Cardiac fibroblast (primary cell): ENCODE results near the gene PTPRG.
A peak's percentile ranks its signal among the peaks of the same experiment; 100 is the strongest.

Source experiments
- DNase-seq, 2 donors: peaks; one replicate each; pipeline versions ENCODE4 v3.0.0 to v3.0.0-alpha.2; 2010; ENCODE audit warnings: low read depth in 2 of 2
- H3K4me3 ChIP-seq, 2 donors: replicated peaks in 1 of 2; 1 replicate in 1 of 2; 2 replicates in 1 of 2; pipeline ENCODE4 v1.5.1; 2011; ENCODE audit warnings: low read depth in 2 of 2, low read length in 2 of 2, mild to moderate bottlenecking in 2 of 2, moderate library complexity in 1 of 2
- TF ChIP-seq, protein P1 (sequence below): IDR thresholded peaks from one replicate; pipeline ENCODE4 v1.5.1; 2011; ENCODE audit warnings: low read depth, mild to moderate bottlenecking, low read length, inconsistent platforms

Gene PTPRG

DNA sequence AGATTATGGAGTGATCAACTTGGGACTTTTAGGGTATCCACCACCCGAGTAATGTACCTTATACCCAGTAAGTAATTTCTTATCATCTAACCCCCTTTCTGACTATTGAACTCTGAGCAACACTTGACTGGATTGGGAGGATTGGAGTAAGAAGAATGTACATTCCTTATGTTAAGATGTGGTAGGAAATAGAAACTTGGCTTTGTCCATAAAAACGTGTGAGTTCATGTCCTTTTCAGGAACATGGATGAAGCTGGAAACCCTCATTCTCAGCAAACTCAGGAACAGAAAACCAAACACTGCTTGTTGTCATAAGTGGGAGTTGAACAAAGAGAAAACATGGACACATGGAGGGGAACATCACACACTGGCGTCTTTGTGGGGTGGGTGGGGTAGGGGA, 112.3 kb downstream of the PTPRG start:
- no peak overlapping the region for H3K4me3 ChIP-seq
- no peak for DNase-seq
- TF ChIP-seq, protein P1, sequence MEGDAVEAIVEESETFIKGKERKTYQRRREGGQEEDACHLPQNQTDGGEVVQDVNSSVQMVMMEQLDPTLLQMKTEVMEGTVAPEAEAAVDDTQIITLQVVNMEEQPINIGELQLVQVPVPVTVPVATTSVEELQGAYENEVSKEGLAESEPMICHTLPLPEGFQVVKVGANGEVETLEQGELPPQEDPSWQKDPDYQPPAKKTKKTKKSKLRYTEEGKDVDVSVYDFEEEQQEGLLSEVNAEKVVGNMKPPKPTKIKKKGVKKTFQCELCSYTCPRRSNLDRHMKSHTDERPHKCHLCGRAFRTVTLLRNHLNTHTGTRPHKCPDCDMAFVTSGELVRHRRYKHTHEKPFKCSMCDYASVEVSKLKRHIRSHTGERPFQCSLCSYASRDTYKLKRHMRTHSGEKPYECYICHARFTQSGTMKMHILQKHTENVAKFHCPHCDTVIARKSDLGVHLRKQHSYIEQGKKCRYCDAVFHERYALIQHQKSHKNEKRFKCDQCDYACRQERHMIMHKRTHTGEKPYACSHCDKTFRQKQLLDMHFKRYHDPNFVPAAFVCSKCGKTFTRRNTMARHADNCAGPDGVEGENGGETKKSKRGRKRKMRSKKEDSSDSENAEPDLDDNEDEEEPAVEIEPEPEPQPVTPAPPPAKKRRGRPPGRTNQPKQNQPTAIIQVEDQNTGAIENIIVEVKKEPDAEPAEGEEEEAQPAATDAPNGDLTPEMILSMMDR, result no peak

DNA sequence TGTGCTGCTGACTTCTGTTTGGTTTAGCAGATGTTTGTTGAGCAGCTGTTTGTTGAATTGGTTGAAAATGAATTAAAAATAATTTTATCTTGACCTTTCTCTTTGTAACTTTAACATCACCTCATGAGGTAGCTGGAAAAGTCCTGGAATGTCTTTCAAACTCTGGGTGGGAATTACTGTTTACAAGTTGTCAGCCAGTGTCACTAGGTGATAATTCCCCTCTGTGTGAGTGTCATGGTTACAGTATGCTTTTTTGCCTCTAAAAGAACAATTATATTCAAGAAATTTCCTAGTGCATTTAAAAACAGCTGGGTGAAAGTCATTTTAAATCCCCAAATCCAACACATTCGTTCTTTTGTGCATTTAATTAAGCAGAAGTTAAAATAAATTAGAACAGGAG, 113.2 kb downstream of the PTPRG start:
- DNase-seq, result no peak

GRCh38 chr3:61679026-61679425, 117.7 kb downstream of the PTPRG start:
- DNase-seq, result no peak
- H3K4me3 ChIP-seq, result no peak overlapping the region
- TF ChIP-seq, protein P1, result no peak

More for the DNA sequence above, 113.2 kb downstream of the PTPRG start:
- TF ChIP-seq, protein P1, result no peak
- H3K4me3 ChIP-seq, result no peak overlapping the region

- TF ChIP-seq, protein P1, result no peak
- DNase-seq, result no peak
- no peak overlapping the region for H3K4me3 ChIP-seq
Observed at GRCh38 chr3:61680617-61681016, 119.2 kb downstream of the PTPRG start.

- TF ChIP-seq, protein P1, result no peak
- no peak for DNase-seq
- H3K4me3 ChIP-seq, result no peak overlapping the region
Observed at GRCh38 chr3:61681636-61682035, 120.3 kb downstream of the PTPRG start.

DNA sequence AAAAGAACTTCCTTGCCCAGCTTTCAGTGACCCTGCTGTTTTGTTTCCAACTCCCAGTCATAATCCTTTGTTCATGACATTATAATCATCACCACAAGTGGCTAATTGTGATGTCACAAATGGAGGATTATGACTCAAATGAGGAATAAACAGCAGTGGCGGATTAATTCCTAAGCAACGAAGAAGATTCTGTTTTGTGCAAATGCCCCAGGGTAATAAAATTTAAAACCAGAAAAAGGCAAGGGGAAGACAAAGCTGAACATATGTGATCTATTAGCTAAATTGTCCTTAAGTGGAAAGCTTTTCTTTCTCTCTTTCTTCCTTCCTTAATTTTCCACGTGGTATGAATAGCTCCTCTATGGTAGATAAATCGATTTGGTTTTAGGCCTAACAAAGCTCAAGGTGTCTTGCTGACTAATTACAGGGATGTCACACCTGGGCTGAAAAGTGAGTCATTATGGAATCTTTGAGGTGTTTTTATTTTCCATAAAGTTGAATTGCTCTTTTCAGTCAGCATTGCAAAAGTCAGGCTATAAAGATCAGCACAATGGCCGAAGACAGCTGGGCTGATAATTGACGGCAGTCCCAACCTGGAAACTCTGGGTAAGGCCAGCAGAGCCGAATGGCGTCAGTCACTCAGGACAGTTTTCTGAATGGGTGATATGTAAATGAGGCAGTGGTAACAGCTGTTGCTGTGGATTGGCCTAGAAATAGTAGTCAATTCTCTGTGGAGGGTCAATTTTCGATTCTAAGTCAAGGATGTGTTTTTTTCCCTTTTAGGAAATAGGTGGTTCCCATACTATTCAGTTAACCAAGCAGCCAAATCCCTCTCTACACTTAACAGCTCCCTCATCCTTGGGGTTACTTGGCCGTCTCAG, 121.5 kb downstream of the PTPRG start:
- TF ChIP-seq, protein P1, result no peak
- no peak overlapping the region for H3K4me3 ChIP-seq
- peak in 1 of 2 donors; percentile 11 for DNase-seq
